PFSK-1 (cell line): ENCODE data around the gene ZBTB43.

ENCODE experiments used
- FOXP2 ChIP-seq: optimal IDR thresholded peaks from 2 replicates; pipeline ENCODE3; 2011; ENCODE audit warnings: borderline replicate concordance, control low read depth, inconsistent platforms; ENCODE audit not compliant: insufficient read depth; ENCODE audit errors: extremely low read length, extremely low read depth
- POLR2AphosphoS5 ChIP-seq: IDR thresholded peaks from 2 replicates; pipeline ENCODE4 v1.6.1; 2012; ENCODE audit warnings: low read depth, mild to moderate bottlenecking, control low read depth, low read length, moderate library complexity
- REST ChIP-seq, 2 experiments: IDR thresholded peaks; 2 replicates each; pipeline versions ENCODE4 v1.6.1 to v1.8.0; 2011 to 2012; ENCODE audit warnings: low read depth in 2 of 2, low read length in 2 of 2, control low read depth in 1 of 2, inconsistent platforms in 1 of 2, mild to moderate bottlenecking in 1 of 2, moderate library complexity in 1 of 2; ENCODE audit not compliant: insufficient read depth in 1 of 2
- SIN3A ChIP-seq: IDR thresholded peaks from 2 replicates; pipeline ENCODE4 v1.6.1; 2012; ENCODE audit warnings: mild to moderate bottlenecking, low read length, moderate library complexity, borderline replicate concordance; ENCODE audit not compliant: insufficient read depth
- TAF1 ChIP-seq: IDR thresholded peaks from 2 replicates; pipeline ENCODE4 v1.6.1; 2012; ENCODE audit warnings: low read length, control low read depth, borderline replicate concordance; ENCODE audit not compliant: insufficient read depth

GRCh38 chr9:126877418-126877817 is 72.6 kb downstream of the ZBTB43 start:
- TF ChIP-seq SIN3A (no peak), POLR2AphosphoS5 (no peak), REST (IDR thresholded peaks at IDR 0.05; ENCODE audit: insufficient read depth in 1 of 2, low read depth in 2 of 2, low read length in 2 of 2) (no peak), TAF1 (no peak), FOXP2 (no peak)
